Hepatocyte (in vitro differentiated cells): ENCODE results near the gene KCNJ4.
"Not testable (repeated sequence)": the region's sequence is repeated elsewhere in the genome, so short reads cannot be mapped to it uniquely, and the experiment has no call there.

Experiments
- CTCF ChIP-seq: fragments of 200-600 bp; sonication (generic); IDR thresholded peaks from 2 replicates; pipeline ENCODE4 v1.5.1; 2016; ENCODE audit warnings: antibody characterized with exemption, mild to moderate bottlenecking; ENCODE audit not compliant: poor library complexity
- EZH2 ChIP-seq: fragments of 200-600 bp; sonication (generic); IDR thresholded peaks from 2 replicates; pipeline ENCODE4 v1.6.1; 2016; ENCODE audit warnings: antibody characterized with exemption, mild to moderate bottlenecking, borderline replicate concordance
- EZH2phosphoT487 ChIP-seq: fragments of 200-600 bp; sonication (generic); IDR thresholded peaks from one replicate; pipeline ENCODE4 v1.6.1; 2018; ENCODE audit warnings: antibody characterized with exemption, mild to moderate bottlenecking, low read depth, moderate library complexity; ENCODE audit not compliant: unreplicated experiment, severe bottlenecking

DNA sequence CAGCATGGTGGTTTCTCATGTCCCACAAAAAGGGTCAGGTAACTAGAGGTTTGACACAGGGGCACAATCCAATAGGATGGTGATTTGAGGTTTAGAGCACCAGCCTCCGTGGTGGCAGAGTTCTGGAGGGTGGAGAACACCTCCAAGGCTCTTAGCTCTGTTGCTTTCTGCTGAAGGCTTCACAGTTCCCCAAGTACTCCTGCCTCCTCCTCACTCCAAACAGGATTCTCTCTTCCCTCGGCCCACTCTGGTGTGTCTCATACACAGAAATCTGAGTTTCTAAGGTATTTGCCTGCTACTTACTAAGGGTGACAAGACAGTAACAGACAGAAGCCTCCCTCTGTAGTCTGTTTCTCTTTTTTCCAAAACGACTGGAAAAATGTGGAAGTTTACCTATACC, 73.6 kb downstream of the KCNJ4 start:
- not testable (repeated sequence) for TF ChIP-seq EZH2, CTCF, EZH2phosphoT487
